HepG2 (cell line): ENCODE data around the gene RCC1. TPM values are rescaled to one million over a fixed set of nuclear protein-coding genes. Genes with fewer than 3 reads are reported as not detected.

Experiments
- SSRP1 ChIP-seq: IDR thresholded peaks from 2 replicates; pipeline ENCODE4 v1.6.1; 2016; ENCODE audit warnings: control low read depth
- ZNF335 ChIP-seq: sonication (generic); formaldehyde crosslinking; IDR thresholded peaks from 2 replicates; pipeline ENCODE4 v1.4.0; 2020; ENCODE audit warnings: missing genetic modification reagents
- ZNF33A ChIP-seq: sonication (generic); formaldehyde crosslinking; IDR thresholded peaks from 2 replicates; pipeline ENCODE4 v1.5.1; 2020; ENCODE audit warnings: missing genetic modification reagents, mild to moderate bottlenecking, moderate library complexity, borderline replicate concordance
- ZNF460 ChIP-seq: sonication (generic); formaldehyde crosslinking; IDR thresholded peaks from 2 replicates; pipeline ENCODE4 v1.5.1; 2020; ENCODE audit warnings: missing genetic modification reagents, mild to moderate bottlenecking, borderline replicate concordance
- polyA plus RNA-seq, 8 experiments: library from polyadenylated mRNA; depleted of rRNA in 3 of 8; stranded (reverse) in 7 of 8; unstranded in 1 of 8; fragments of >200 nt; fragmentation: Illumina TruSeq in 4 of 8; extraction: Trizol in 4 of 8; gene quantifications; 2 replicates each; pipeline versions ENCODE4 v1.2.1 to v1.2.3, GENCODE V29; 2011 to 2016; ENCODE audit warnings: low read depth in 4 of 8, missing spikeins in 1 of 8, mixed read lengths in 1 of 8; ENCODE audit not compliant: insufficient read depth in 1 of 8
- total RNA-seq, 5 experiments: library from RNA; depleted of rRNA; stranded (reverse); fragments of >200 nt; fragmentation: Illumina TruSeq; extraction: Trizol; gene quantifications; 2 replicates each; pipeline ENCODE4 v1.2.3, GENCODE V29; 2016; ENCODE audit warnings: low read depth in 1 of 5
- TF ChIP-seq, protein P1 (sequence below): sonication (generic); formaldehyde crosslinking; IDR thresholded peaks from 2 replicates; pipeline ENCODE4 v1.9.0; 2021; ENCODE audit warnings: missing genetic modification reagents, borderline replicate concordance
- TF ChIP-seq, protein P2 (sequence below): sonication (generic); formaldehyde crosslinking; IDR thresholded peaks from 2 replicates; pipeline ENCODE4 v1.5.0; 2020; ENCODE audit warnings: mild to moderate bottlenecking, missing genetic modification reagents, borderline replicate concordance

The RCC1 gene
- total and polyA plus RNA-seq, 2 of the 13 experiments (the other 11 are each of a cell fraction or from before 2014, with no cell fraction given), result 47.2 to 80.8 TPM

- TF ChIP-seq, protein P1, sequence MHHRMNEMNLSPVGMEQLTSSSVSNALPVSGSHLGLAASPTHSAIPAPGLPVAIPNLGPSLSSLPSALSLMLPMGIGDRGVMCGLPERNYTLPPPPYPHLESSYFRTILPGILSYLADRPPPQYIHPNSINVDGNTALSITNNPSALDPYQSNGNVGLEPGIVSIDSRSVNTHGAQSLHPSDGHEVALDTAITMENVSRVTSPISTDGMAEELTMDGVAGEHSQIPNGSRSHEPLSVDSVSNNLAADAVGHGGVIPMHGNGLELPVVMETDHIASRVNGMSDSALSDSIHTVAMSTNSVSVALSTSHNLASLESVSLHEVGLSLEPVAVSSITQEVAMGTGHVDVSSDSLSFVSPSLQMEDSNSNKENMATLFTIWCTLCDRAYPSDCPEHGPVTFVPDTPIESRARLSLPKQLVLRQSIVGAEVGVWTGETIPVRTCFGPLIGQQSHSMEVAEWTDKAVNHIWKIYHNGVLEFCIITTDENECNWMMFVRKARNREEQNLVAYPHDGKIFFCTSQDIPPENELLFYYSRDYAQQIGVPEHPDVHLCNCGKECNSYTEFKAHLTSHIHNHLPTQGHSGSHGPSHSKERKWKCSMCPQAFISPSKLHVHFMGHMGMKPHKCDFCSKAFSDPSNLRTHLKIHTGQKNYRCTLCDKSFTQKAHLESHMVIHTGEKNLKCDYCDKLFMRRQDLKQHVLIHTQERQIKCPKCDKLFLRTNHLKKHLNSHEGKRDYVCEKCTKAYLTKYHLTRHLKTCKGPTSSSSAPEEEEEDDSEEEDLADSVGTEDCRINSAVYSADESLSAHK (CRISPR knock-in tag), result no peak
- no peak for TF ChIP-seq ZNF33A (CRISPR knock-in tag)
- no peak for TF ChIP-seq ZNF460 (CRISPR knock-in tag)
- TF ChIP-seq, protein P2, sequence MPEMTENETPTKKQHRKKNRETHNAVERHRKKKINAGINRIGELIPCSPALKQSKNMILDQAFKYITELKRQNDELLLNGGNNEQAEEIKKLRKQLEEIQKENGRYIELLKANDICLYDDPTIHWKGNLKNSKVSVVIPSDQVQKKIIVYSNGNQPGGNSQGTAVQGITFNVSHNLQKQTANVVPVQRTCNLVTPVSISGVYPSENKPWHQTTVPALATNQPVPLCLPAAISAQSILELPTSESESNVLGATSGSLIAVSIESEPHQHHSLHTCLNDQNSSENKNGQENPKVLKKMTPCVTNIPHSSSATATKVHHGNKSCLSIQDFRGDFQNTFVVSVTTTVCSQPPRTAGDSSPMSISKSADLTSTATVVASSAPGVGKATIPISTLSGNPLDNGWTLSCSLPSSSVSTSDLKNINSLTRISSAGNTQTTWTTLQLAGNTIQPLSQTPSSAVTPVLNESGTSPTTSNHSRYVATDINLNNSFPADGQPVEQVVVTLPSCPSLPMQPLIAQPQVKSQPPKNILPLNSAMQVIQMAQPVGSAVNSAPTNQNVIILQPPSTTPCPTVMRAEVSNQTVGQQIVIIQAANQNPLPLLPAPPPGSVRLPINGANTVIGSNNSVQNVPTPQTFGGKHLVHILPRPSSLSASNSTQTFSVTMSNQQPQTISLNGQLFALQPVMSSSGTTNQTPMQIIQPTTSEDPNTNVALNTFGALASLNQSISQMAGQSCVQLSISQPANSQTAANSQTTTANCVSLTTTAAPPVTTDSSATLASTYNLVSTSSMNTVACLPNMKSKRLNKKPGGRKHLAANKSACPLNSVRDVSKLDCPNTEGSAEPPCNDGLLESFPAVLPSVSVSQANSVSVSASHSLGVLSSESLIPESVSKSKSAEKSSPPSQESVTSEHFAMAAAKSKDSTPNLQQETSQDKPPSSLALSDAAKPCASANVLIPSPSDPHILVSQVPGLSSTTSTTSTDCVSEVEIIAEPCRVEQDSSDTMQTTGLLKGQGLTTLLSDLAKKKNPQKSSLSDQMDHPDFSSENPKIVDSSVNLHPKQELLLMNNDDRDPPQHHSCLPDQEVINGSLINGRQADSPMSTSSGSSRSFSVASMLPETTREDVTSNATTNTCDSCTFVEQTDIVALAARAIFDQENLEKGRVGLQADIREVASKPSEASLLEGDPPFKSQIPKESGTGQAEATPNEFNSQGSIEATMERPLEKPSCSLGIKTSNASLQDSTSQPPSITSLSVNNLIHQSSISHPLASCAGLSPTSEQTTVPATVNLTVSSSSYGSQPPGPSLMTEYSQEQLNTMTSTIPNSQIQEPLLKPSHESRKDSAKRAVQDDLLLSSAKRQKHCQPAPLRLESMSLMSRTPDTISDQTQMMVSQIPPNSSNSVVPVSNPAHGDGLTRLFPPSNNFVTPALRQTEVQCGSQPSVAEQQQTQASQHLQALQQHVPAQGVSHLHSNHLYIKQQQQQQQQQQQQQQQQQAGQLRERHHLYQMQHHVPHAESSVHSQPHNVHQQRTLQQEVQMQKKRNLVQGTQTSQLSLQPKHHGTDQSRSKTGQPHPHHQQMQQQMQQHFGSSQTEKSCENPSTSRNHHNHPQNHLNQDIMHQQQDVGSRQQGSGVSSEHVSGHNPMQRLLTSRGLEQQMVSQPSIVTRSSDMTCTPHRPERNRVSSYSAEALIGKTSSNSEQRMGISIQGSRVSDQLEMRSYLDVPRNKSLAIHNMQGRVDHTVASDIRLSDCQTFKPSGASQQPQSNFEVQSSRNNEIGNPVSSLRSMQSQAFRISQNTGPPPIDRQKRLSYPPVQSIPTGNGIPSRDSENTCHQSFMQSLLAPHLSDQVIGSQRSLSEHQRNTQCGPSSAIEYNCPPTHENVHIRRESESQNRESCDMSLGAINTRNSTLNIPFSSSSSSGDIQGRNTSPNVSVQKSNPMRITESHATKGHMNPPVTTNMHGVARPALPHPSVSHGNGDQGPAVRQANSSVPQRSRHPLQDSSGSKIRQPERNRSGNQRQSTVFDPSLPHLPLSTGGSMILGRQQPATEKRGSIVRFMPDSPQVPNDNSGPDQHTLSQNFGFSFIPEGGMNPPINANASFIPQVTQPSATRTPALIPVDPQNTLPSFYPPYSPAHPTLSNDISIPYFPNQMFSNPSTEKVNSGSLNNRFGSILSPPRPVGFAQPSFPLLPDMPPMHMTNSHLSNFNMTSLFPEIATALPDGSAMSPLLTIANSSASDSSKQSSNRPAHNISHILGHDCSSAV (CRISPR knock-in tag), result no peak
- no peak for TF ChIP-seq ZNF335 (CRISPR knock-in tag)
- TF ChIP-seq SSRP1 (CRISPR knock-in tag), result no peak
These were observed 21.0 kb downstream of the RCC1 start (continued) for GRCh38 chr1:28526886-28527285.
